Measurements from ENCODE around the gene TAPBPL.

DNA sequence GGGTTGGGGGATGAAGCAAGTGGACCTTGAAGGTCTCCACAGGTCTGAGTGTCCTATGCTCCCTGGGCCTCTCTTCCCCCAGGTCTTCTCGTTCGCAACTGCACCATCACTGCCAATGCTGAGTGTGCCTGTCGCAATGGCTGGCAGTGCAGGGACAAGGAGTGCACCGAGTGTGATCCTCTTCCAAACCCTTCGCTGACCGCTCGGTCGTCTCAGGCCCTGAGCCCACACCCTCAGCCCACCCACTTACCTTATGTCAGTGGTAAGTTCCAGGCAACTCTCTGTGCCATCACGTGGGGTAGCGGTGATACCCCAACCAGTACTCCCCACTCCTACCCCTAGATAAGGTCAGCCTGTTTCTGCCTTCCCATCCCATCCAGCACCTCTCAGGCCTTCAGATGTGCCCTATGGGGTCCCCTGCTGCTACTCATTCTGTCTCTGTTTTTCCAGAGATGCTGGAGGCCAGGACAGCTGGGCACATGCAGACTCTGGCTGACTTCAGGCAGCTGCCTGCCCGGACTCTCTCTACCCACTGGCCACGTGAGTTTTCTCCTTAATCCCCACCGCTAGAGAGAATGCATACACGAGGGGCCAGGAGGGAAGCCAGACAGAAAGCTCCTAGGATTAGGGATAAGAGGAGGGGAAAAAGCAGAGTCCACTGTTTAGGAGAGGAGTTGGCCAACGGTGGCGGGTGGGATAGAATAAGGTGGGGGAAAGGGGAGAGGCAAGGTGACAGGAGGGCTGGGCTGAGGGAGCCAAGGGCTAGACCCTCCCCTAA is 1.6 kb upstream of the TAPBPL start:
- TF ChIP-seq POLR2A (IDR thresholded peaks at IDR 0.05; ENCODE audit: low read length) (no peak), GATA1 (IDR thresholded peaks at IDR 0.05; ENCODE audit: low read depth, low read length) (no peak)
